22Rv1 (cell line): ENCODE measurements around the gene SCUBE2.

Experiments
- CTCF ChIP-seq: fragments of 450-650 bp; IDR thresholded peaks from 2 replicates; pipeline ENCODE4 v1.5.1; 2017; ENCODE audit warnings: mild to moderate bottlenecking
- ZFX ChIP-seq: fragments of 450-650 bp; IDR thresholded peaks from 2 replicates; pipeline ENCODE4 v1.6.1; 2017; ENCODE audit warnings: antibody characterized with exemption, borderline replicate concordance

GRCh38 chr11:9001736-9002135 lies 89.7 kb downstream of the SCUBE2 start:
- TF ChIP-seq CTCF (no peak), ZFX (no peak)
